HepG2 (cell line): ENCODE measurements around the gene CXXC5. TPM values are rescaled to one million over a fixed set of nuclear protein-coding genes. Genes with fewer than 3 reads are reported as not detected.

Experiments
- BHLHE40 ChIP-seq: IDR thresholded peaks from 2 replicates; pipeline ENCODE4 v1.6.1; 2011; ENCODE audit warnings: low read length, improper control_type of control experiment
- CHD2 ChIP-seq: IDR thresholded peaks from 2 replicates; pipeline ENCODE4 v1.6.1; 2011; ENCODE audit warnings: low read depth, low read length, improper control_type of control experiment
- GPBP1L1 ChIP-seq: sonication (generic); formaldehyde crosslinking; IDR thresholded peaks from 2 replicates; pipeline ENCODE4 v1.5.0; 2020; ENCODE audit warnings: mild to moderate bottlenecking, missing genetic modification reagents
- PAXIP1 ChIP-seq: sonication (generic); formaldehyde crosslinking; conservative IDR thresholded peaks from 2 replicates; pipeline ENCODE4 v1.4.0; 2020; ENCODE audit warnings: mild to moderate bottlenecking, missing genetic modification reagents, moderate library complexity
- SAFB2 ChIP-seq: sonication (generic); formaldehyde crosslinking; IDR thresholded peaks from 2 replicates; pipeline ENCODE4 v1.5.1; 2020; ENCODE audit warnings: missing genetic modification reagents, low read depth, mild to moderate bottlenecking, borderline replicate concordance
- SP5 ChIP-seq: IDR thresholded peaks from 2 replicates; pipeline ENCODE4 v1.6.1; 2016; ENCODE audit warnings: low read depth, borderline replicate concordance
- ZBTB40 ChIP-seq, 2 experiments: fragments of 450-650 bp in 1 of 2; sonication (generic) in 1 of 2; formaldehyde crosslinking in 1 of 2; IDR thresholded peaks; 2 replicates each; pipeline versions ENCODE4 v1.6.1 to v1.8.0; 2016 to 2022; ENCODE audit warnings: antibody characterized with exemption in 1 of 2, mild to moderate bottlenecking in 1 of 2, missing genetic modification reagents in 1 of 2
- ZXDC ChIP-seq: sonication (generic); formaldehyde crosslinking; IDR thresholded peaks from 2 replicates; pipeline ENCODE4 v1.5.0; 2020; ENCODE audit warnings: mild to moderate bottlenecking, missing genetic modification reagents
- polyA plus RNA-seq, 8 experiments: library from polyadenylated mRNA; depleted of rRNA in 3 of 8; stranded (reverse) in 7 of 8; unstranded in 1 of 8; fragments of >200 nt; fragmentation: Illumina TruSeq in 4 of 8; extraction: Trizol in 4 of 8; gene quantifications; 2 replicates each; pipeline versions ENCODE4 v1.2.1 to v1.2.3, GENCODE V29; 2011 to 2016; ENCODE audit warnings: low read depth in 4 of 8, missing spikeins in 1 of 8, mixed read lengths in 1 of 8; ENCODE audit not compliant: insufficient read depth in 1 of 8
- total RNA-seq, 5 experiments: library from RNA; depleted of rRNA; stranded (reverse); fragments of >200 nt; fragmentation: Illumina TruSeq; extraction: Trizol; gene quantifications; 2 replicates each; pipeline ENCODE4 v1.2.3, GENCODE V29; 2016; ENCODE audit warnings: low read depth in 1 of 5

The CXXC5 gene
- total and polyA plus RNA-seq, 2 of the 13 experiments (the other 11 are each of a cell fraction or from before 2014, with no cell fraction given): 32.3 to 33.0 TPM

- peak; percentile 91 for TF ChIP-seq PAXIP1 (CRISPR knock-in tag)
- TF ChIP-seq GPBP1L1 (CRISPR knock-in tag): no peak
- peak; percentile 65 for TF ChIP-seq BHLHE40
- TF ChIP-seq ZXDC (CRISPR knock-in tag): peak; percentile 71; the same call in 1 of the 2 replicates
- peak; percentile 86 for TF ChIP-seq SP5
- TF ChIP-seq CHD2: no peak; the same call in 1 of the 2 replicates
- TF ChIP-seq SAFB2 (CRISPR knock-in tag): no peak; the same call in 1 of the 2 replicates
- TF ChIP-seq ZBTB40 (IDR thresholded peaks at IDR 0.05): no peak
- TF ChIP-seq ZBTB40 (CRISPR knock-in tag; IDR thresholded peaks at IDR 0.05): peak; percentile 40; the same call in 1 of the 2 replicates
These were observed 5.0 kb upstream of the CXXC5 start (continued) for GRCh38 chr5:139642891-139643871.
